ENCODE data around the gene UGT1A9.

Gene UGT1A9

GRCh38 chr2:233754872-233755611, 83.3 kb downstream of the UGT1A9 start:
- Histone ChIP-seq H3K27ac (replicated peaks) (no peak overlapping the region), H3K4me3 (replicated peaks; ENCODE audit: insufficient read depth, low read length) (no peak overlapping the region), H3K27me3 (ENCODE audit: insufficient read depth, poor library complexity, severe bottlenecking) (no peaks in the 10 kb centered on the region)
- DNase-seq (ENCODE audit: low read depth in 1 of 2, low spot score in 1 of 2), result no peak
- TF ChIP-seq POLR2AphosphoS5 (IDR thresholded peaks at IDR 0.05; ENCODE audit: low read depth), result no peak
- TF ChIP-seq GABPA (IDR thresholded peaks at IDR 0.05; ENCODE audit: low read depth), result no peak
- no peak for TF ChIP-seq REST (IDR thresholded peaks at IDR 0.05; ENCODE audit: insufficient replicate concordance, low read depth)
- TF ChIP-seq SPI1 (IDR thresholded peaks at IDR 0.05; ENCODE audit: borderline replicate concordance, low read depth), result no peak
- no peak for TF ChIP-seq CTCF (IDR thresholded peaks at IDR 0.05; ENCODE audit: insufficient read depth, low read length)

- DNase-seq (ENCODE audit: low read depth in 1 of 2, low spot score in 1 of 2), result no peak
- TF ChIP-seq CTCF (IDR thresholded peaks at IDR 0.05; ENCODE audit: insufficient read depth, low read length) (no peak), SPI1 (IDR thresholded peaks at IDR 0.05; ENCODE audit: borderline replicate concordance, low read depth) (no peak), POLR2AphosphoS5 (IDR thresholded peaks at IDR 0.05; ENCODE audit: low read depth) (no peak), REST (IDR thresholded peaks at IDR 0.05; ENCODE audit: insufficient replicate concordance, low read depth) (no peak), GABPA (IDR thresholded peaks at IDR 0.05; ENCODE audit: low read depth) (no peak)
Observed at GRCh38 chr2:233756429-233757081, 84.9 kb downstream of the UGT1A9 start.

GRCh38 chr2:233758141-233758540, 86.4 kb downstream of the UGT1A9 start:
- no peak overlapping the region for H3K27ac ChIP-seq (replicated peaks)
- H3K27me3 ChIP-seq (ENCODE audit: insufficient read depth, poor library complexity, severe bottlenecking), result no peaks in the 10 kb centered on the region
- H3K4me3 ChIP-seq (replicated peaks; ENCODE audit: insufficient read depth, low read length), result no peak overlapping the region
- no peak for DNase-seq (ENCODE audit: low read depth in 1 of 2, low spot score in 1 of 2)
- no peak for TF ChIP-seq SPI1 (IDR thresholded peaks at IDR 0.05; ENCODE audit: borderline replicate concordance, low read depth)
- no peak for TF ChIP-seq REST (IDR thresholded peaks at IDR 0.05; ENCODE audit: insufficient replicate concordance, low read depth)
- TF ChIP-seq POLR2AphosphoS5 (IDR thresholded peaks at IDR 0.05; ENCODE audit: low read depth), result no peak
- no peak for TF ChIP-seq CTCF (IDR thresholded peaks at IDR 0.05; ENCODE audit: insufficient read depth, low read length)
- no peak for TF ChIP-seq GABPA (IDR thresholded peaks at IDR 0.05; ENCODE audit: low read depth)

More at GRCh38 chr2:233756429-233757081, 84.9 kb downstream of the UGT1A9 start:
- Histone ChIP-seq H3K27ac (replicated peaks) (no peak overlapping the region), H3K4me3 (replicated peaks; ENCODE audit: insufficient read depth, low read length) (no peak overlapping the region), H3K27me3 (ENCODE audit: insufficient read depth, poor library complexity, severe bottlenecking) (no peaks in the 10 kb centered on the region)
